HG03095 (cell line): ENCODE data around the gene GABRR3.

Source experiments
- ATAC-seq: cut with Tn5 transposase; IDR thresholded peaks from one replicate; pipeline ENCODE4 v1.9.1; 2021; ENCODE audit warnings: moderate library complexity; ENCODE audit not compliant: unreplicated experiment

The GABRR3 gene

GRCh38 chr3:97959872-97960271 is 75.2 kb downstream of the GABRR3 start:
- no peak for ATAC-seq

- ATAC-seq: no peak
Observed at GRCh38 chr3:97958796-97959195, 76.3 kb downstream of the GABRR3 start.

- no peak for ATAC-seq
Observed at GRCh38 chr3:97958396-97958795, 76.7 kb downstream of the GABRR3 start.

GRCh38 chr3:97957617-97958311 is 77.4 kb downstream of the GABRR3 start:
- ATAC-seq: no peak

GRCh38 chr3:97956051-97956450 is 79.1 kb downstream of the GABRR3 start:
- no peak for ATAC-seq

GRCh38 chr3:97954228-97954827 is 80.8 kb downstream of the GABRR3 start:
- ATAC-seq: no peak

- no peak for ATAC-seq
Observed at GRCh38 chr3:97952872-97953271, 82.2 kb downstream of the GABRR3 start.

- no peak for ATAC-seq
Observed at GRCh38 chr3:97952280-97952679, 82.8 kb downstream of the GABRR3 start.

- ATAC-seq: no peak
Observed at GRCh38 chr3:97950360-97950759, 84.8 kb downstream of the GABRR3 start.

- no peak for ATAC-seq
Observed at GRCh38 chr3:97949743-97950142, 85.4 kb downstream of the GABRR3 start.

- no peak for ATAC-seq
Observed at GRCh38 chr3:97949110-97949485, 86.0 kb downstream of the GABRR3 start.

GRCh38 chr3:97948351-97949109 is 86.6 kb downstream of the GABRR3 start:
- no peak for ATAC-seq

GRCh38 chr3:97942801-97943546 is 92.1 kb downstream of the GABRR3 start:
- no peak for ATAC-seq

GRCh38 chr3:97940034-97940433 is 95.1 kb downstream of the GABRR3 start:
- no peak for ATAC-seq

GRCh38 chr3:97939401-97939800 is 95.7 kb downstream of the GABRR3 start:
- no peak for ATAC-seq

- ATAC-seq: no peak
Observed at GRCh38 chr3:97938444-97938843, 96.7 kb downstream of the GABRR3 start.

- ATAC-seq: no peak
Observed at GRCh38 chr3:97937205-97937604, 97.9 kb downstream of the GABRR3 start.

- ATAC-seq: no peak
Observed at GRCh38 chr3:97935842-97936241, 99.3 kb downstream of the GABRR3 start.
